ENCODE measurements around the gene GPR31. TPM values are rescaled to one million over a fixed set of nuclear protein-coding genes. Genes with fewer than 3 reads are reported as not detected.
"Not testable (repeated sequence)": the region's sequence is repeated elsewhere in the genome, so short reads cannot be mapped to it uniquely, and the experiment has no call there.

GPR31 gene
- total and polyA plus RNA-seq, 2 experiments from 2014 or later: not detected

DNA sequence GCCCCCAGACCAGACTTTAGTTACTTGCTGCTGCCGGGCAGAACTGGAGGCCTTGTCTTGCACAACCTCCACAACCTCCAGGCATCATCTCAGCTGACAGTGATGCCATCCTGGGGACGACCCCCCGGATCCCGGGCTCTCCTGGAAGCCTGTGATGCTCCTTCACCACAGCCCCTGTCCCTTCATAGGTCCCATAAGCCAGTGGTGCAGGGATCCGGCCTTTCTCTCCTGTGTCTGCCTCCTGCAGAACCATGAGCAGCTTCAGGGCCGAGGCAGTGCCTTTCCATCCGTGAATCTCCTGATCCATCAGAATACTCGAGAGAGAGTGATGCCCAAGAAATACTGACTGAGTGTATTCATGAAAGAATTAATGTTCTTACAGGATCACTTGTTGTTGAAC is 22.3 kb upstream of the GPR31 start:
- not testable (repeated sequence) for H3K9me2 ChIP-seq (replicated peaks; ENCODE audit: insufficient read depth); DNase-seq (ENCODE audit: low spot score)
- WGBS (ENCODE audit: low lambda C conversion rate, missing lambda C conversion rate): 92% methylated on average over 6 of the region's 8 CpGs

DNA sequence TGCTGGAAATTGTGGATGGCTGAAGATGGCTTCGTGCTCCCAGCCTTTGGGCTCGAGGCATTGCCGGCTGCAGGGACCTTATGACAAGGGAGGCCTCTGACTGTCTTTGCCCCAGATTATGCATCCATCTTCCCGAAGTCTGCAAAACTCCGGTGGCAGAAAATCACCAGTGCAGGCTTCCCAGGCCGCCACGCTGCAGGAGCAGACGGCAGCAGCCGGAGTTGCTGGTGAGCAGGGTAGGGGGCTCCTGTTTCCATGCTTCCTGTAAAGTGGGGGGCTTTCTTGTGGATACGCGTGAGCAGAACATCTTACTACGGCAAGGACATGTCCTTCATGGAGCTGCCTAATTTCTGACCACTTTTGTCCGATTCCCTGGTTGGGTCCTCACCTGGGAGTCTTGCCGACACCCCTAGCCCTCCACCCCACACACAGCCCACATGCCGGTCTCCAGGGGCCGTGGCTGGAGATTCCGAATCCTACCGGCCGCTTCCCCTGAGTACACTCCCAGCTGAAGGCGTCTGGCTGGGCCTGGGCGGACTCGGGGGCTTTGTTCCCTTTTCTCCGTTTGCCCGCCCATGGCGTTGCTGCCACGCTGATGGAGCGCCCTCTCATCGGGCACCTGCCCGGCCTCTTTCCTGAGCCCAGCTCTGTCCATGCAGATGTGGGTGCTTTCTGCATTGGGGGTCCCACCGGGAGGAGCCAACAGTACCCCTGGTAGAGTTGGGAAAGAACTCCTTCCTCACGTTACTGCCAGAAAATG is 21.3 kb upstream of the GPR31 start:
- not testable (repeated sequence) for H3K4me3 ChIP-seq; H3K9me3 ChIP-seq (ENCODE audit: low read depth); DNase-seq (ENCODE audit: low spot score); H4K20me1 ChIP-seq (ENCODE audit: insufficient read depth, poor library complexity, severe bottlenecking); H3K27me3 ChIP-seq; H3K4me1 ChIP-seq (ENCODE audit: insufficient read depth); H3K9me2 ChIP-seq (replicated peaks; ENCODE audit: insufficient read depth); H3K79me2 ChIP-seq; H3K4me2 ChIP-seq; H2AFZ ChIP-seq; H3K36me3 ChIP-seq (replicated peaks; ENCODE audit: insufficient read depth, low read depth); H3K27ac ChIP-seq
- 91% methylated on average over 28 of the region's 31 CpGs for WGBS (ENCODE audit: low lambda C conversion rate, missing lambda C conversion rate)

More for the DNA sequence above, 22.3 kb upstream of the GPR31 start:
- not testable (repeated sequence) for H4K20me1 ChIP-seq (ENCODE audit: insufficient read depth, poor library complexity, severe bottlenecking); H3K79me2 ChIP-seq; H3K4me2 ChIP-seq; H3K4me3 ChIP-seq; H3K27ac ChIP-seq; H3K36me3 ChIP-seq (replicated peaks; ENCODE audit: insufficient read depth, low read depth); H3K27me3 ChIP-seq; H3K4me1 ChIP-seq (ENCODE audit: insufficient read depth); H3K9me3 ChIP-seq (ENCODE audit: low read depth); H2AFZ ChIP-seq

DNA sequence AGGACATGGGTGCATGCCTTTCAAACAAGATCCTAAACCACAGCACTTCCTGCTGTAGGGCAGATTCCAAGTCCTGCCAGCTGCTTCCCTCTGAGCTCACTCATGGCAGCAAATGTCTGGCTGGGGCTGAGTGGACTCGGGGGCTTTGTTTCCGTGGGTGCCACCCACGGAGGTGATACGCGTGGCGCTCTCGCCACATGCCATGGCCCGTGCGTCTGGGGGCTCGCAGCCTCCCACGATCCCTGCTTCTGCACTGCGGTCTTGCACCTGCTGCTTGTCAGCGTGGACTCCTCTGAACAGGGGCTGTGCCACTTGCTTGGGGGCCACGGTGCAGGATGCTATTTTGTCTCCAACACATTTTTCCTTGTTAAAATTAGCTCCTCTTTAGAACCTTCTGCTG is 19.5 kb upstream of the GPR31 start:
- H3K9me2 ChIP-seq (replicated peaks; ENCODE audit: insufficient read depth); H3K79me2 ChIP-seq; H3K4me2 ChIP-seq; H4K20me1 ChIP-seq (ENCODE audit: insufficient read depth, poor library complexity, severe bottlenecking); H3K36me3 ChIP-seq (replicated peaks; ENCODE audit: insufficient read depth, low read depth); H3K4me3 ChIP-seq; H3K27ac ChIP-seq; DNase-seq (ENCODE audit: low spot score); H2AFZ ChIP-seq; H3K27me3 ChIP-seq; H3K9me3 ChIP-seq (ENCODE audit: low read depth); H3K4me1 ChIP-seq (ENCODE audit: insufficient read depth): not testable (repeated sequence)
- 92% methylated on average over 13 of the region's 14 CpGs for WGBS (ENCODE audit: low lambda C conversion rate, missing lambda C conversion rate)

DNA sequence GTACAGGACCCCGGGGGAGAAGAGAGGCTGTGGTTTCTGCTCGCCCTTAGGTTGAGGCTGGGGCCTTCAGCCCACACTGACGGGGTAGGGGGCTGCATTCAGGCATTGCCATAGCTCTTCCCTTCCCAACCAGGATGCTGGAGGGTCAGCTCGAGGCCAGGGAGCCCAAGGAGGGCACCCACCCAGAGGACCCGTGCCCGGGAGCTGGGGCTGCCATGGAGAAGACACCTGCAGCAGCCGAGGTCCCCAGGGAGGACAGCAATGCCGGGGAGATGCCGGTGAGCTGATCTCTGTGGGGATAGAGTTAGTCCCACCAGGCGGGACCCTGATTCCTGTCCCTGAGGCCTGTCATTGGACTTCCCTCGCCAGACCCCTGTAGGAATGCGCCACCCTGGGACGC is 14.2 kb upstream of the GPR31 start:
- 90% methylated on average over 13 of the region's 13 CpGs for WGBS (ENCODE audit: low lambda C conversion rate, missing lambda C conversion rate)
- H3K9me2 ChIP-seq (replicated peaks; ENCODE audit: insufficient read depth); H3K36me3 ChIP-seq (replicated peaks; ENCODE audit: insufficient read depth, low read depth); H3K4me3 ChIP-seq; H3K27me3 ChIP-seq; H3K4me1 ChIP-seq (ENCODE audit: insufficient read depth); H3K79me2 ChIP-seq; H3K27ac ChIP-seq; DNase-seq (ENCODE audit: low spot score); H4K20me1 ChIP-seq (ENCODE audit: insufficient read depth, poor library complexity, severe bottlenecking); H3K4me2 ChIP-seq; H3K9me3 ChIP-seq (ENCODE audit: low read depth); H2AFZ ChIP-seq: not testable (repeated sequence)

DNA sequence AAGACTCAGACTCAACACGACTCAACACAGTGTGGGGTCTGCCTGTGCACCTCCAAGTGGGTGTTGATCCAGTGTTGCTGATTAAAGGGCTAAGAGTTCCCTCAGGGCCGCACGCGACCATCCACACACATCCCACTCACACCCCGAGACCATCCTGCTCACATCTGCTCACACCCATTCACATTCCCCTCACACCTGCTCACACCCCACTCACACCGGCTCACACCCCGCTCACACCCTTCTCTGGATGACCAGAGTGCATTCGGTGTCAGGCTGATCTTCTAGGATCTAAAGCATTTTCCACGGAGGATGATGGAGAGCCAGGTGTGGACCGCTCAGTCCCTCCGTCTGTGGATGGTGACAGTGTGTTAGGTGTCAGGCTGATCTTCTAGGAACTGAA is 13.5 kb upstream of the GPR31 start:
- not testable (repeated sequence) for H3K27ac ChIP-seq; H3K4me1 ChIP-seq (ENCODE audit: insufficient read depth); H2AFZ ChIP-seq; H3K79me2 ChIP-seq; H3K9me3 ChIP-seq (ENCODE audit: low read depth); H3K36me3 ChIP-seq (replicated peaks; ENCODE audit: insufficient read depth, low read depth); H3K27me3 ChIP-seq; H3K4me3 ChIP-seq; H3K9me2 ChIP-seq (replicated peaks; ENCODE audit: insufficient read depth); DNase-seq (ENCODE audit: low spot score); H3K4me2 ChIP-seq; H4K20me1 ChIP-seq (ENCODE audit: insufficient read depth, poor library complexity, severe bottlenecking)
- 87% methylated on average over 11 of the region's 11 CpGs for WGBS (ENCODE audit: low lambda C conversion rate, missing lambda C conversion rate)

DNA sequence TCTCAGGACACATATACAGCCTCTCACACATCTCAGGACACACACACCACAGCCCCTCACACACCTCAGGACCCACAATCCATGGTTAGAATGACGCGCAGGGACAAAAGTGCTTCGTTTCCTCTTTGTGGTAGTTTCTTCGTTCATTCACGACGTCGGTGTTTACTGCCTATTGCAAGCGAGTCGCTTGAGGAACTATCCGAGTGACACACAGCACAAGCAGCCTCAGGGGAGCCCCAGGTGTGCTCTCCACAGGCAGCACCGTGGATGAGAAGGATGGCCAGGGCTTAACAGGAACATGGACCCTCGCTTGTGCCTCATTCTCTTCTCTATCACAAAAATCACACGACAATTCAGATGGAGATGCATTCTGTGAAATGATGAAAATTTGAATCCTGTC is 12.1 kb upstream of the GPR31 start:
- not testable (repeated sequence) for H3K79me2 ChIP-seq; H2AFZ ChIP-seq; H3K9me3 ChIP-seq (ENCODE audit: low read depth); H3K27ac ChIP-seq; H3K4me2 ChIP-seq; DNase-seq (ENCODE audit: low spot score); H3K4me1 ChIP-seq (ENCODE audit: insufficient read depth); H3K27me3 ChIP-seq; H3K9me2 ChIP-seq (replicated peaks; ENCODE audit: insufficient read depth); H3K4me3 ChIP-seq; H3K36me3 ChIP-seq (replicated peaks; ENCODE audit: insufficient read depth, low read depth); H4K20me1 ChIP-seq (ENCODE audit: insufficient read depth, poor library complexity, severe bottlenecking)
- 85% methylated on average over 5 of the region's 13 CpGs for WGBS (ENCODE audit: low lambda C conversion rate, missing lambda C conversion rate)

DNA sequence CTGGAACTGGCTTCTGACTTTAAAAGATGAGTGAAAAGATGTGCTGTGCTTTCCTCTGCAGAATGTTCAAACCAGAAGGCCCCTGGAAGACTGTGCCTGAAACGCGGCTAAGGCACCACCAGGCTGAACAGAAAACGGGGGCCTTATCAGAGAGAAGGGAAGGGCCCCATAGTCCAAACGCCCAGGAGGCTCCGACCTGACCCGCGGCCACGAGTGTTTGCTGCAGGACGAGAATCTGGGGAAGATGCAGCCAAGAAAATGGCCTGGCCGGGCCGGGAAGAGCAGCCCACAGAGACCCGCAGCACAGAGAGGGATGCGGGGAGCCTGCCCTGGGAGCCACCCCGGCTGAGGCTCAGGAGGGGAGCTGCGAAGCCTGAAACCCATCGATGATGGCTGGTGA is 10.5 kb upstream of the GPR31 start:
- H3K27me3 ChIP-seq; DNase-seq (ENCODE audit: low spot score); H3K27ac ChIP-seq; H3K9me3 ChIP-seq (ENCODE audit: low read depth); H3K4me3 ChIP-seq; H3K4me1 ChIP-seq (ENCODE audit: insufficient read depth); H3K4me2 ChIP-seq; H2AFZ ChIP-seq; H3K36me3 ChIP-seq (replicated peaks; ENCODE audit: insufficient read depth, low read depth); H3K9me2 ChIP-seq (replicated peaks; ENCODE audit: insufficient read depth); H3K79me2 ChIP-seq; H4K20me1 ChIP-seq (ENCODE audit: insufficient read depth, poor library complexity, severe bottlenecking): not testable (repeated sequence)
- 80% methylated on average over 16 of the region's 16 CpGs for WGBS (ENCODE audit: low lambda C conversion rate, missing lambda C conversion rate)

DNA sequence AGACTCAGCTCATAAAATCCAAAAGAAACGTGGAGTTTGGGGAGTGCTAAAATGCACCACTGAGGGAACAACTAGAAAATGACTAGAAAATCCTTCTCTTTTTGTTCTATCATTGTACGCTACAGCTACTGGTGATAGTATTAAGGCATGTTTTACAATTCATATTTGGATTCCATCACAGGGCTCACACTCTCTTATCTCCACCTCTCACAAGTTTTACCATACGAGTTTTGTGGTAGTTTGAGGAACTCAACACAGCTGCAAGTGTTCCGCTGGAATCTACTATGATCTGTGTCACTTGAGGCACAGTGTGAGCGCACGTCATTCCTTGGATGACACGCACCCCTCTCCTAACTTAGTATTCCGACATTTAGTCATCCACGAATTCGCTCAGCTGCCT is 9.9 kb upstream of the GPR31 start:
- H3K79me2 ChIP-seq; H3K27ac ChIP-seq; H3K9me2 ChIP-seq (replicated peaks; ENCODE audit: insufficient read depth); H3K36me3 ChIP-seq (replicated peaks; ENCODE audit: insufficient read depth, low read depth); H3K4me1 ChIP-seq (ENCODE audit: insufficient read depth); H2AFZ ChIP-seq; H3K4me3 ChIP-seq; H3K4me2 ChIP-seq; DNase-seq (ENCODE audit: low spot score); H4K20me1 ChIP-seq (ENCODE audit: insufficient read depth, poor library complexity, severe bottlenecking); H3K27me3 ChIP-seq; H3K9me3 ChIP-seq (ENCODE audit: low read depth): not testable (repeated sequence)
- WGBS (ENCODE audit: low lambda C conversion rate, missing lambda C conversion rate): 91% methylated on average over 10 of the region's 10 CpGs
